B cell (primary cell): ENCODE results near the gene INPP5J. TPM values are rescaled to one million over a fixed set of nuclear protein-coding genes. Genes with fewer than 3 reads are reported as not detected.

ENCODE experiments used
- ATAC-seq: fragments of 200-7000 bp; cut with Tn5 transposase; one replicate; pipeline ENCODE4 v1.10.0; 2021; ENCODE audit warnings: low read depth, mild to moderate bottlenecking, moderate number of reproducible peaks, moderate library complexity
- CTCF ChIA-PET: fragments of 350-600 bp; sonication (Branson Sonifier 250); formaldehyde crosslinking; loops from one replicate; lab custom pipeline; 2021; ENCODE audit warnings: antibody characterized with exemption, inconsistent platforms; lab: Charles Lee
- POLR2A ChIA-PET: fragments of 350-600 bp; sonication (Branson Sonifier 250); formaldehyde crosslinking; loops from one replicate; lab custom pipeline; 2021; ENCODE audit warnings: antibody characterized with exemption; lab: Charles Lee
- DNase-seq: peaks from one replicate; pipeline ENCODE4 v3.0.0; 2013
- H2AFZ ChIP-seq: 2 replicates; pipeline ENCODE4 v1.6.1; 2012; ENCODE audit warnings: mild to moderate bottlenecking, low read depth, low read length; ENCODE audit not compliant: insufficient read depth, poor library complexity, severe bottlenecking
- H3K27ac ChIP-seq, 2 donors: 1 replicate in 1 of 2; 2 replicates in 1 of 2; pipeline ENCODE4 v1.5.1; 2012 to 2013; ENCODE audit warnings: low read length in 2 of 2, mild to moderate bottlenecking in 2 of 2, moderate library complexity in 1 of 2
- H3K27me3 ChIP-seq, 4 experiments: fragments of 200-600 bp in 1 of 4; sonication (generic) in 1 of 4; replicated peaks in 1 of 4; 1 replicate in 2 of 4; 2 replicates in 2 of 4; pipeline versions ENCODE4 v1.6.1 to v1.7.0; 2013 to 2016; ENCODE audit warnings: low read length in 3 of 4, mild to moderate bottlenecking in 2 of 4, mixed read lengths in 1 of 4, moderate library complexity in 1 of 4; ENCODE audit not compliant: insufficient read depth in 4 of 4, control insufficient read depth in 3 of 4; ENCODE audit errors: control extremely low read depth in 1 of 4
- H3K36me3 ChIP-seq, 2 experiments: replicated peaks in 1 of 2; 1 replicate in 1 of 2; 2 replicates in 1 of 2; pipeline versions ENCODE4 v1.6.1 to v1.7.1; 2013; ENCODE audit warnings: low read length in 1 of 2; ENCODE audit not compliant: insufficient read depth in 2 of 2, control insufficient read depth in 1 of 2; ENCODE audit errors: control extremely low read depth in 1 of 2, extremely low read depth in 1 of 2
- H3K4me1 ChIP-seq, 2 donors: fragments of 200-600 bp in 1 of 2; sonication (generic) in 1 of 2; 1 replicate in 1 of 2; 2 replicates in 1 of 2; pipeline versions ENCODE4 v1.5.1 to v1.6.1; 2013 to 2017; ENCODE audit warnings: low read length in 2 of 2; ENCODE audit not compliant: control insufficient read depth in 2 of 2, insufficient read depth in 2 of 2
- H3K4me2 ChIP-seq: replicated peaks from 2 replicates; pipeline ENCODE3; 2012; ENCODE audit warnings: mild to moderate bottlenecking, low read depth, low read length; ENCODE audit not compliant: poor library complexity, severe bottlenecking
- H3K4me3 ChIP-seq, 5 experiments: fragments of 200-600 bp in 1 of 5; sonication (generic) in 1 of 5; 1 replicate in 3 of 5; 2 replicates in 2 of 5; pipeline versions ENCODE4 v1.5.1 to v1.7.0; 2011 to 2016; ENCODE audit warnings: low read length in 4 of 5, mild to moderate bottlenecking in 4 of 5, low read depth in 2 of 5, control low read depth in 1 of 5, moderate library complexity in 1 of 5; ENCODE audit not compliant: insufficient read depth in 1 of 5; ENCODE audit errors: control extremely low read depth in 1 of 5, extremely low read depth in 1 of 5
- H3K79me2 ChIP-seq: fragments of 200-600 bp; sonication (generic); one replicate; pipeline ENCODE4 v1.6.0; 2016; ENCODE audit warnings: low read length; ENCODE audit not compliant: control insufficient read depth, insufficient read depth
- H3K9ac ChIP-seq: fragments of 200-600 bp; sonication (generic); 2 replicates; pipeline ENCODE4 v1.6.1; 2017; ENCODE audit warnings: mild to moderate bottlenecking, low read length, moderate library complexity
- H3K9me3 ChIP-seq, 3 donors: one replicate each; pipeline versions ENCODE4 v1.6.1 to v1.7.1; 2013; ENCODE audit warnings: low read length in 2 of 3; ENCODE audit not compliant: control insufficient read depth in 2 of 3, insufficient read depth in 1 of 3; ENCODE audit errors: control extremely low read depth in 1 of 3
- H4K20me1 ChIP-seq: 2 replicates; pipeline ENCODE4 v1.6.0; 2012; ENCODE audit warnings: mild to moderate bottlenecking, low read length; ENCODE audit not compliant: insufficient read depth, control insufficient read depth, poor library complexity, severe bottlenecking
- H3K27ac Mint-ChIP-seq: one replicate; pipeline ENCODE4 v1.8.0; 2021; ENCODE audit warnings: mixed read lengths
- H3K27me3 Mint-ChIP-seq: one replicate; pipeline ENCODE4 v1.8.0; 2021; ENCODE audit warnings: mixed read lengths
- H3K4me1 Mint-ChIP-seq: one replicate; pipeline ENCODE4 v1.8.0; 2021; ENCODE audit warnings: mixed read lengths
- H3K4me3 Mint-ChIP-seq: one replicate; pipeline ENCODE4 v1.8.0; 2021; ENCODE audit warnings: mixed read lengths
- H3K9me3 Mint-ChIP-seq: one replicate; pipeline ENCODE4 v1.8.0; 2022; ENCODE audit warnings: mixed read lengths; ENCODE audit not compliant: insufficient read depth
- CTCF ChIP-seq: fragments of 200-600 bp; IDR thresholded peaks from one replicate; pipeline ENCODE4 v1.8.0; 2022; ENCODE audit warnings: antibody characterized with exemption, mild to moderate bottlenecking
- EZH2 ChIP-seq: IDR thresholded peaks from 2 replicates; pipeline ENCODE4 v1.6.1; 2012; ENCODE audit warnings: borderline replicate concordance, low read depth, mild to moderate bottlenecking, moderate library complexity, low read length; ENCODE audit not compliant: insufficient read depth, poor library complexity, severe bottlenecking
- WGBS: methylation state at CpG from one replicate; pipeline ENCODE4 v1.1.5; 2013; ENCODE audit warnings: missing lambda C conversion rate; ENCODE audit not compliant: insufficient coverage; 5-methylcytosine and 5-hydroxymethylcytosine counted together
- intact Hi-C: fragments of 100-400 bp; cut with micrococcal nuclease; formaldehyde crosslinking; loops from one replicate; pipeline ENCODE4 v1.10.0; 2022
- polyA plus RNA-seq: library from polyadenylated mRNA; depleted of rRNA; stranded (reverse); fragments of >200 nt; gene quantifications from 2 replicates; pipeline ENCODE4 v1.2.3, GENCODE V29; 2012
- total RNA-seq, 2 donors: library from RNA; stranded (reverse); fragments of 120-200 nt in 1 of 2; gene quantifications; 1 replicate in 1 of 2; 2 replicates in 1 of 2; pipeline versions ENCODE4 v1.2.3 to v1.2.4, GENCODE V29; 2013 to 2022

Gene INPP5J
- total and polyA plus RNA-seq, 2 donors (not counting 1 experiment from before 2014, with no cell fraction given), result 0.07 to 0.52 TPM

DNA sequence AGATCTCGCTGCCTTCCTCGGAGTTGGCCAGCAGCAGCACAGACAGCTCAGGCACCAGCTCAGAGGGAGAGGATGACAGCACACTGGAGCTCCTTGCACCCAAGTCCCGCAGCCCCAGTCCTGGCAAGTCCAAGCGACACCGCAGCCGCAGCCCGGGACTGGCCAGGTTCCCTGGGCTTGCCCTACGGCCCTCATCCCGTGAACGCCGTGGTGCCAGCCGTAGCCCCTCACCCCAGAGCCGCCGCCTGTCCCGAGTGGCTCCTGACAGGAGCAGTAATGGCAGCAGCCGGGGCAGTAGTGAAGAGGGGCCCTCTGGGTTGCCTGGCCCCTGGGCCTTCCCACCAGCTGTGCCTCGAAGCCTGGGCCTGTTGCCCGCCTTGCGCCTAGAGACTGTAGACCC is 11.1 kb downstream of the INPP5J start:
- Histone ChIP-seq H3K4me1 (no peaks in the 10 kb centered on the region), H3K4me2 (no peak overlapping the region), H3K9me3 (no peaks in the 10 kb centered on the region), H3K79me2 (no peaks in the 10 kb centered on the region), H4K20me1 (no peaks in the 10 kb centered on the region), H3K36me3 (no peaks in the 10 kb centered on the region), H3K27me3 (no peaks in the 10 kb centered on the region), H3K27ac (no peak overlapping the region), H3K4me3 (no peak overlapping the region), H2AFZ (no peak overlapping the region), H3K9ac (no peak overlapping the region)
- 96% methylated on average over 19 of the region's 19 CpGs for WGBS
- Mint-ChIP-seq H3K27me3 (no peaks in the 10 kb centered on the region), H3K9me3 (no peaks in the 10 kb centered on the region), H3K27ac (no peak overlapping the region), H3K4me3 (no peak overlapping the region), H3K4me1 (no peaks in the 10 kb centered on the region)
- POLR2A ChIA-PET, result no interaction called here
- CTCF ChIA-PET, result no interaction called here
- no peak for DNase-seq
- no peak for TF ChIP-seq EZH2
- TF ChIP-seq CTCF, result no peak
- intact Hi-C loops, result no loop called here
- ATAC-seq, result no peak

GRCh38 chr22:31134688-31135087 is 11.9 kb downstream of the INPP5J start:
- no peaks in the 10 kb centered on the region for H3K4me1 ChIP-seq
- H3K27me3 ChIP-seq, result no peaks in the 10 kb centered on the region
- no peak overlapping the region for H3K4me2 ChIP-seq
- no peak overlapping the region for H2AFZ ChIP-seq
- H3K36me3 ChIP-seq, result no peaks in the 10 kb centered on the region
- no peak overlapping the region for H3K4me3 ChIP-seq
- Mint-ChIP-seq H3K27ac (no peak overlapping the region), H3K9me3 (no peaks in the 10 kb centered on the region), H3K27me3 (no peaks in the 10 kb centered on the region), H3K4me3 (no peak overlapping the region), H3K4me1 (no peaks in the 10 kb centered on the region)
- POLR2A ChIA-PET, result no interaction called here
- ATAC-seq (no peak), DNase-seq (no peak)
- no peak overlapping the region for H3K9ac ChIP-seq
- CTCF ChIA-PET, result no interaction called here
- intact Hi-C loops, result no loop called here
- H4K20me1 ChIP-seq, result no peaks in the 10 kb centered on the region
- H3K79me2 ChIP-seq, result no peaks in the 10 kb centered on the region
- H3K27ac ChIP-seq, result no peak overlapping the region
- TF ChIP-seq CTCF, result no peak
- WGBS, result no CpG with 5 or more reads among the region's 4 CpGs
- H3K9me3 ChIP-seq, result no peaks in the 10 kb centered on the region
